HepG2 (cell line): ENCODE results near the gene KLHL18. TPM values are rescaled to one million over a fixed set of nuclear protein-coding genes. Genes with fewer than 3 reads are reported as not detected.
A peak's percentile ranks its signal among the peaks of the same experiment; 100 is the strongest.

ENCODE experiments used
- BORCS8-MEF2B ChIP-seq: sonication (generic); formaldehyde crosslinking; IDR thresholded peaks from 2 replicates; pipeline ENCODE4 v1.8.0; 2022; ENCODE audit warnings: mild to moderate bottlenecking, missing genetic modification reagents
- CTCF ChIP-seq: sonication (generic); formaldehyde crosslinking; IDR thresholded peaks from 2 replicates; pipeline ENCODE4 v1.5.0; 2020; ENCODE audit warnings: mild to moderate bottlenecking, missing genetic modification reagents, moderate library complexity
- HNF1A ChIP-seq, 2 experiments: sonication (generic) in 1 of 2; formaldehyde crosslinking in 1 of 2; IDR thresholded peaks; 2 replicates each; pipeline versions ENCODE4 v1.4.0 to v1.6.1; 2016 to 2020; ENCODE audit warnings: borderline replicate concordance in 1 of 2, low read depth in 1 of 2, mild to moderate bottlenecking in 1 of 2, missing genetic modification reagents in 1 of 2
- HNF4G ChIP-seq, 2 experiments: sonication (generic) in 1 of 2; formaldehyde crosslinking in 1 of 2; IDR thresholded peaks; 2 replicates each; pipeline versions ENCODE4 v1.4.0 to v1.6.1; 2011 to 2020; ENCODE audit warnings: borderline replicate concordance in 2 of 2, low read depth in 2 of 2, mild to moderate bottlenecking in 2 of 2, low read length in 1 of 2, missing genetic modification reagents in 1 of 2, moderate library complexity in 1 of 2
- IRF9 ChIP-seq: sonication (generic); formaldehyde crosslinking; IDR thresholded peaks from 2 replicates; pipeline ENCODE4 v1.8.0; 2022; ENCODE audit warnings: missing genetic modification reagents, mild to moderate bottlenecking, borderline replicate concordance
- NAIF1 ChIP-seq: sonication (generic); formaldehyde crosslinking; IDR thresholded peaks from 2 replicates; pipeline ENCODE4 v1.5.0; 2020; ENCODE audit warnings: mild to moderate bottlenecking, missing genetic modification reagents, borderline replicate concordance
- NFIB ChIP-seq: sonication (generic); formaldehyde crosslinking; IDR thresholded peaks from 2 replicates; pipeline ENCODE4 v1.9.0; 2021; ENCODE audit warnings: missing genetic modification reagents, mild to moderate bottlenecking, borderline replicate concordance
- PTBP1 ChIP-seq: fragments of 200-400 bp; formaldehyde crosslinking; IDR thresholded peaks from 2 replicates; pipeline ENCODE4 v1.6.1; 2018; ENCODE audit warnings: low read length, low read depth; ENCODE audit not compliant: poor library complexity, severe bottlenecking
- SP4 ChIP-seq: sonication (generic); formaldehyde crosslinking; IDR thresholded peaks from 2 replicates; pipeline ENCODE4 v1.8.1; 2023; ENCODE audit warnings: mild to moderate bottlenecking, missing genetic modification reagents
- SRF ChIP-seq: IDR thresholded peaks from 2 replicates; pipeline ENCODE4 v1.6.1; 2011; ENCODE audit warnings: mild to moderate bottlenecking, low read depth, low read length, moderate library complexity
- TFAP4 ChIP-seq: sonication (generic); IDR thresholded peaks from 2 replicates; pipeline ENCODE4 v1.6.1; 2016; ENCODE audit warnings: low read depth, borderline replicate concordance
- ZBTB42 ChIP-seq: sonication (generic); formaldehyde crosslinking; IDR thresholded peaks from 2 replicates; pipeline ENCODE4 v1.5.0; 2020; ENCODE audit warnings: mild to moderate bottlenecking, missing genetic modification reagents
- ZNF17 ChIP-seq: sonication (generic); formaldehyde crosslinking; IDR thresholded peaks from 2 replicates; pipeline ENCODE4 v1.5.0; 2020; ENCODE audit warnings: mild to moderate bottlenecking, missing genetic modification reagents
- ZNF253 ChIP-seq: sonication (generic); formaldehyde crosslinking; IDR thresholded peaks from 2 replicates; pipeline ENCODE4 v1.8.0; 2022; ENCODE audit warnings: mild to moderate bottlenecking, missing genetic modification reagents, borderline replicate concordance
- ZNF441 ChIP-seq: sonication (generic); formaldehyde crosslinking; IDR thresholded peaks from 2 replicates; pipeline ENCODE4 v1.7.0; 2021; ENCODE audit warnings: missing genetic modification reagents, borderline replicate concordance
- ZNF770 ChIP-seq: sonication (generic); formaldehyde crosslinking; IDR thresholded peaks from 2 replicates; pipeline ENCODE4 v1.5.0; 2020; ENCODE audit warnings: mild to moderate bottlenecking, missing genetic modification reagents
- ZZZ3 ChIP-seq: sonication (generic); formaldehyde crosslinking; IDR thresholded peaks from 2 replicates; pipeline ENCODE4 v1.4.0; 2020; ENCODE audit warnings: missing genetic modification reagents, mild to moderate bottlenecking, borderline replicate concordance
- polyA plus RNA-seq, 8 experiments: library from polyadenylated mRNA; depleted of rRNA in 3 of 8; stranded (reverse) in 7 of 8; unstranded in 1 of 8; fragments of >200 nt; fragmentation: Illumina TruSeq in 4 of 8; extraction: Trizol in 4 of 8; gene quantifications; 2 replicates each; pipeline versions ENCODE4 v1.2.1 to v1.2.3, GENCODE V29; 2011 to 2016; ENCODE audit warnings: low read depth in 4 of 8, missing spikeins in 1 of 8, mixed read lengths in 1 of 8; ENCODE audit not compliant: insufficient read depth in 1 of 8
- total RNA-seq, 5 experiments: library from RNA; depleted of rRNA; stranded (reverse); fragments of >200 nt; fragmentation: Illumina TruSeq; extraction: Trizol; gene quantifications; 2 replicates each; pipeline ENCODE4 v1.2.3, GENCODE V29; 2016; ENCODE audit warnings: low read depth in 1 of 5

KLHL18 gene
- total and polyA plus RNA-seq, 2 of the 13 experiments (the other 11 are each of a cell fraction or from before 2014, with no cell fraction given) = 17.5 to 18.8 TPM

- TF ChIP-seq HNF1A (IDR thresholded peaks at IDR 0.05; ENCODE audit: low read depth) (0 out of 2 replicates have a peak, but pooled peaks have one; percentile 18), HNF1A (CRISPR knock-in tag; IDR thresholded peaks at IDR 0.05; ENCODE audit: borderline replicate concordance) (peak; percentile 31; the same call in 1 of the 2 replicates), PTBP1 (no peak), NAIF1 (0 out of 2 replicates have a peak, but pooled peaks have one; percentile 31), IRF9 (CRISPR knock-in tag) (peak; percentile 73; the same call in 1 of the 2 replicates), TFAP4 (peak; percentile 28; the same call in 1 of the 2 replicates), ZNF441 (CRISPR knock-in tag) (peak; percentile 80; the same call in 1 of the 2 replicates), ZZZ3 (CRISPR knock-in tag) (0 out of 2 replicates have a peak, but pooled peaks have one; percentile 47), SRF (no peak), ZNF17 (CRISPR knock-in tag) (no peak), BORCS8-MEF2B (peak; percentile 83), NFIB (CRISPR knock-in tag) (no peak), SP4 (CRISPR knock-in tag) (peak; percentile 65), ZNF253 (CRISPR knock-in tag) (peak; percentile 67; the same call in 1 of the 2 replicates), HNF4G (IDR thresholded peaks at IDR 0.05; ENCODE audit: borderline replicate concordance, low read depth, low read length) (peak; percentile 87), HNF4G (CRISPR knock-in tag; IDR thresholded peaks at IDR 0.05; ENCODE audit: borderline replicate concordance, low read depth) (peak; percentile 93), CTCF (CRISPR knock-in tag) (no peak), ZNF770 (CRISPR knock-in tag) (peak; percentile 87), ZBTB42 (0 out of 2 replicates have a peak, but pooled peaks have one; percentile 36)
These were observed 96.7 kb downstream of the KLHL18 start (continued) for GRCh38 chr3:47379411-47379899.
